HG02623 (cell line): ENCODE measurements around the gene FAM240B.

ENCODE experiments used
- ATAC-seq: cut with Tn5 transposase; IDR thresholded peaks from one replicate; pipeline ENCODE4 v1.9.1; 2021; ENCODE audit warnings: moderate library complexity; ENCODE audit not compliant: unreplicated experiment

Gene FAM240B

DNA sequence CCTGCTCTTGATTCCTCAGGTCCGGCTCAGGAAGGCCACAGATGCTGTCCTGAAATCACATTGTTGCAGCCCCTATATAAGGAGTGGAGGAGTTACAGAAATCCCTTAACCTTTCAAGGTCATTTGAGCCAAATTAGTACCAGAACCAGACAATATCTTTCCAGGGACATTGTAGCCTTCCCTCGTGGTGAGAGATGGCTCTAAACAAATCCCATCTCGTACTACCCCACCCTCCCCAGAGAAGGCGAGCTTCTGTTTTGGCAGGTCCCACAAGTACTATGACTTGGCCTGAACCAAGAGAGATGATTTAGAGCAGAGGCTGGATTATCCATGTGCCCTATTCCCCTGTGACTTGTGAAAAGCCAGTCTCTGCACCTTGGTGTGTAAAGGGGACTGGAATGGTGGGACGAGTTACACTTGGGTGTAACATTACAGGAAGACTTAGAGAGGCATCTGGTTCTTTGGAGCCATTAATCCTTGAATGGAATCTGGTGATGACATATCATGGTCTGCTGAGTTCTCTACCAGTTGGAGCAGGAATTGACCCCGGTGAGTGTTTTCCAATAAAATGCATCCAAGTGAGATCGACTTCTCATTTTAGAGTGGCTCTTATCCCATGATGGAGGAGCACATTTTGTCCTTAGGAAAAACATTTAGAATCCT lies at the start of gene FAM240B:
TSS of gene FAM240B (minus strand) at position 51 of the 663 bp plus-strand sequence. CDS start 16,134 bp downstream, outside the sequence.
- ATAC-seq = no peak

DNA sequence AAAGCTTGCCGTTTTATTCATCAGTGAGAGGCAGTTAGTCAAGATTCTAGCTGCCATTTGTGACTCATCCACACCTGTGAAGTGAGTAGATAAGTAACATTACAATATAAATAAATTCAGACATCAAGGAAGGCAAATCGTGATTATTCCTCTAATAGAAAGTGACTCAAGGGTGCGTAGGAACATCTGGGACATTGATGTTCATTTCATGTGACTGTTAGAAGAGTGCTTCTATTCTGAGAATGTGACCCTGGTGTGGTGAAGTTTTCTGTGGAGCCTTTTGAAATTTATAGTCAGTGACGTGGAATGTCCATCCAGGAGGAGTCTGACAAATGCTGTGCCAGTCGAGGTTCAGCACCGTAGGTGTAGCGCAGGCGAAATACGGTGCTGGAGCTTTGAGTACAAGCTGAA lies 48.4 kb upstream of the FAM240B start:
- no peak for ATAC-seq

DNA sequence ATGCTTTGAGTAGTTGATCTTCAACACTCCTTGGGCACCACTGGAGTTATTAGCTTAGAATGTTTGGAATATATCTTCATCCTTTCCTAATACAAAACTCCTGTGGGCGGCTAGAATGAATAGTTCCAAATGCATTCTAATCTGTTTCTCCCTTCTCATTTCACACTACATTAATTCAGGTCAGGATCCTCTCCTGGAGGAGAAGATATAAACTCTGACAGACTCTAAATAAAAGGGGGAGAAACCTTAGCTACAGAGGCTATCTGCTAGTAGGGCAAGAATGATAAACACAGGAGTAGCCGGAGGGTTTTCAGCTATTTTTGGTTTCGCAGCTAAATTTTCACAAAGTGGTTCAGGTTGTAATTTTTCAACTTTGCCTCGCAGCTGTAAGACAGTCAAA lies 45.2 kb upstream of the FAM240B start:
- ATAC-seq = no peak

DNA sequence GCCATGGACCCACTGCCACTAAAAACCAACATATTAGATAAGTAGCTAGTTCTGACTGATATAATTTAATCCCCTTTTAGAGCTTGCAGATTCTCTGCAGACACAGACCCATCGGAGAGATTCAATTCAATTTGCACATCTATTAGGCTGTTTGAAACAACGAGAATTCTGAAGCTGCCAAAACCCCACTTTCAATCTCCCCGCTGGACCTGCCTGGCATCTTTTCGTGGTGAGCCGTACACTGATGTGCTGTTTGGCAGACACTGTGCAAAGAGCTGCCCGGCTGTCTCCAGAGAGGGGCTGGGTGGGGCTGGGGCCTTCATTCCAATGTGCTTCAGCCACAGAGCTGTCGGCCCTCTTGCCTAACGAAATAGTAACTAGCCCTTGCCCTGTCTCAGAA lies 42.1 kb upstream of the FAM240B start:
- no peak for ATAC-seq

DNA sequence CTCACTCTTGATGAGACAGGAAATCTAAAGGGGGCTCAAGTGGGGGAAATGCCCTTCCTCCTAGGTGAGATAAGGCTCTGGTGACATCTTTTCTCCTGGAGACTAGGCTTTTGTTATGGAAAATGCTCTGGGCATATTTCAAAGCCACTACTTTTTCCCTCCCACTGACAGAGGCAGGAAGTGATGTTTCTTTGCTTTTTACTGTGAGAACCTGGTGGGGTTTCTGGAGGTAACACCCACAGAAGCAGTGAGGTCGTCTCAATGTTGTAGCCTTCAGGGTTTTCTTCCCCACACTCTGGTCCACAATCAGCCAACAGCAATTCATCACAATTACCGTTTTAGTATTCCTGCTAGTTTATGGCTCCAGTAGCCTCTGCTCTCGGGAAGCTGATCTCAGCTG lies 41.4 kb upstream of the FAM240B start:
- ATAC-seq = no peak

DNA sequence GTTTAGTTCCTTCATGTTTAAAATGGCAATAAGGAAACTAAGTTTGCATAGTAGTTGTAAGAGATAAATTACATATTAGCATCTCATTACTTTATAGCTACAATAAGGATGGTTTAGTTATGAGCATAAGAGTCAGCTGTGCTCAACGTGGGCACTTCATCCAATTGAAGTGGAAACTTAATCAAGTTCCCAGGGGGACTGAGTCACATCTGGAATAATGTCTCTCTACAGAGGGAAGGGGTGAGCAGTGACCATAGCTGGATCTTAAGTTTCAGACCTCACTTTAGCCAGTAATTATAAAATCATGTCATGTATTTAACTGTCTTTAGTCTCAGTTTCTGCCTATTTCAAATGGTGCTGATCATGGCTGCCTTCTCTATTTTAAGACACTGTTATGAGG lies 36.8 kb upstream of the FAM240B start:
- ATAC-seq = no peak

DNA sequence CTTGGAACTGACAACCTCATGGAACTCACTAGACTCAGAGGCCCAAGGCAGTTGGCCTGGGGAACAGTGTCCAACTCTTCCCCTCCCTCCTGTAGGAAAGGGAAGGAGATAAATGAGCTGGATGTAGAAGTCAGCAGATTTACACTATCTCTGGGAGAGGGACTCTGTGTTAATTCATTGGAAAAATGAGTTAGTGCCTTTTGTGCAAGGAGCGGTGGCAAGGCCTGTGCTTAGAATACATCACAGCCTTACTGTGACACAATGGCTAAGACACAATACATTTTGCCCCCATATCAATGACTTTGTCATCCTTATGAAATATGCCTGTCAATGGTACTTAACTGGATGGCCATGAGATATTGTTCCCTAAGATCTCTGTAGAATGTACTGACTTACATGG lies 28.0 kb upstream of the FAM240B start:
- ATAC-seq = no peak

DNA sequence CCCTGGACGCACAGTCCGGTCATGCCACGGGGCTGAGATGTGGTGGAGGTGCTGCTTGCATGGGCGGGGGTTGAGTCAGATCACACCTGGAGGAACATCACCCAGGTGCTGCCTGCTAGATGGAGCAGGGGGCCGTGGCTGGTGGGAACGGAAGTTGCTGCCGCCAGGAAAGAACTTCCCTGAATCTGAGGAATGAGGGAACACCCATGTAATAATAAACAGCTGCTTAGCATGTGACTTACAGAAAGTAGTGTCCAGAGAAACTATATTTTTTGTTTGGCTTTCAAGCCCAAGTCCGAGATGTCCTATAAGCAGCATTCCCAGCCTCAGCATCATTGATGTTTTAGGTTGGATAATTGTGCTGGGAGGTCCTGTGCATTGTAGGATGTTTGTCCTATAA lies 27.1 kb upstream of the FAM240B start:
- ATAC-seq = no peak

DNA sequence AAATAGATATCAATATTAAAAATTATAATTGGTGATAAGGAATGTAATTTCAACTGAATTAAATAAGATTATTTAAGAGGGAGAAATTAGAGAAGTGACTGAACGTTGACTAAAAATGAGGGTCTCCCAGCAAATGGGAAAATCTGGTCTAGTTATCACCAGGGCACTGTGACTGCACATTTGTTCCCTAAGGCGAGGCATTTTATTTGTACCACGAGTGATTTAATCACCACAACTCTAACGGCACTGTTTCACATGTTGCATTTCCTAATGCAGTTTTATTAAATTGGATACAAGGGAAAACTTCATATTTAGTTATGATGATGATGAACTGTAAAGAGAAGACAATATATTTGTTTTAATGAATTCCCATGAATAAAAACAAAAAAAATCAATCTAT lies 26.4 kb upstream of the FAM240B start:
- no peak for ATAC-seq

DNA sequence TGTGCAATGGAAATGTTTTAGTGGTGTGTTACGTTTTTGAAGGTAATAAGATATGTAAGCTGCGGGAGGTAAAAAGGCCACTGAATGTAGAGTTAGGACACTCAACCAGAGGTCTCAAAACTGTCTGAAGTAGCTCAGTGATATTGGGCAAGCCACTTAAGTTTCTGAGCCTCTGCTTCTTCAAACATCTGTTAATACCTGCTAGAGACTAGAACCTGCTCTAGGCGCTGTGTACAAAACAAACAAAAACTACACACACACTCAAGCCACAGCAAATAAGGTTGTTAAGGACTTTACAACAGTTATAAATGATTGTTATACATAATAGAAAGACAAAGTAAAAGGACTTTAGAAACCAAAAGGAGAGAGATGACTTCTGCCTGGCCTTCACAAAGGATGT lies 24.6 kb upstream of the FAM240B start:
- ATAC-seq = no peak

DNA sequence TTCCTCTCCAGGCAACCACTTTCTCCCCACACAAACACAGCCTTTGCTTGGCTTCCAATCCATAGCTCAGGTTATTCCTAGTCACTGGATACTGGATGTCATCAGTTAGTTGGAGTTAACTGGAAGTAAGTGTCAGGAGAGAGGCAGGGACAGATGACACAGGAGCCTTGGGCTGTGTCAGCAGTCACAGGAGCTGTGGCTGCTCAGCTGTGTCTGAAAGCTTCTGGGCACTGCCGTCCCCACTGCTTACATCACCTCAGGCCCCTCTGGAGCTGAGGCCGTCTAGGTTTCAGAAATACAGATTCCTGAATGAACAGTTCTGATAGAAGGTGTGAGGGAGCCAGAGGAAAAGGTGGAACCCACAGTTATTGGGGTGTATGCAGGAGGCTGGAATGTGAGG lies 17.3 kb upstream of the FAM240B start:
- ATAC-seq = no peak

DNA sequence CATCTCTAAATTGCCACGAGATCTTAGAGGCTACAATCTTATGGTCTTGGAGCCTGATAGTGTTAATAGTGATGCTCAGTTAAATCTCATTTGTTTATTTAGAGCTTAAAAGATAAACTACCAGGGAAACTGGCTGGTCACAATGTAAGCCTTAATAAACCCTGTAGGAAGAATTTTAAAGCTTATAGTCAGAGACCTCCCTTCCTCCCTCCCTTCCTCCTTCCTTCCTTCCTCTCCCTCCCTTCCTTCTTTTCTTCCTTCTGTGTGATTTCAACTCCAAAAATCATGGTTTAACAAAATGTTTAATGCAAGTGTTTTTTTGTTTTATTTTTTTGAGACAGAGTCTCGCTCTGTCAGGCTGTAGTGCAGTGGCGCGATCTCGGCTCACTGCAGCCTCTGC lies 14.9 kb upstream of the FAM240B start:
- ATAC-seq = no peak

DNA sequence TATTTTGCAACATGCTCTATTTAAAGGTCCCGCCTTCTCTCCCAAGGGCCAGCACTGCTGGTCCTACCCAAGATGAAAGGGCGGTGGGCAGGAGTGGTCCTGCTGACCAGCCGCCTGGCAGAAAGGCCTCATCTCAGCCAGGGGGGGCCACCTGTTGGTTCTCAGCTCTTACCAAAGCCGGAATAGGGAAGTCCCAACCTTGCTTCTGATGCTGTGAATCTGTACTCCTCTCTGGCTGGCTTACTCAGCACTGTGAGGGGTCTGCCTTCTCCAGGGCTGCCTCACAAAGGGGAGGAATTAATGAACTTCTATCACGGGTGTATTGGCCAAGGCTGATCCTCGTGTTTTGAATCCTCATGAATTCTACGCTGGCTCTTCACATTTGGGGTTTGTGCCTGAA lies 13.6 kb upstream of the FAM240B start:
- ATAC-seq = no peak

DNA sequence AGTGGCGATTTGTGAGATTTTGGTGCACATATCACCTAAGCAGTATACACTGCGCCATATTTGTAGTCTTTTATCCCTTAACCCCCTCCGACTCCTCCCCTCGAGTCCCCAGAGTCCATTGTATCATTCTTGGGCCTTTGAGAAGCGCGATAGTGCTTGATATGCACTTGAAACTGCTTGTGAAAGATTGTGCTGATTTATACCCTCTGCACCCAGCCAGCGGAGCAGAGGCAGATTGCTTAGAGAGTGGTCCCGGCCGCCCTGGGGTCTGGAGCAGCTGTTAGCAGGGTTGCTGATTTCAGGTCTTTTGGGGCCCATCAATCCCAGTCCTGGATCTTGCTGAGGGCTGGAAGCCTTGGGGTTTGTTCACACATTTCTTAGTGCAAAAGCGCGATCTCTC lies 13.0 kb upstream of the FAM240B start:
- no peak for ATAC-seq

DNA sequence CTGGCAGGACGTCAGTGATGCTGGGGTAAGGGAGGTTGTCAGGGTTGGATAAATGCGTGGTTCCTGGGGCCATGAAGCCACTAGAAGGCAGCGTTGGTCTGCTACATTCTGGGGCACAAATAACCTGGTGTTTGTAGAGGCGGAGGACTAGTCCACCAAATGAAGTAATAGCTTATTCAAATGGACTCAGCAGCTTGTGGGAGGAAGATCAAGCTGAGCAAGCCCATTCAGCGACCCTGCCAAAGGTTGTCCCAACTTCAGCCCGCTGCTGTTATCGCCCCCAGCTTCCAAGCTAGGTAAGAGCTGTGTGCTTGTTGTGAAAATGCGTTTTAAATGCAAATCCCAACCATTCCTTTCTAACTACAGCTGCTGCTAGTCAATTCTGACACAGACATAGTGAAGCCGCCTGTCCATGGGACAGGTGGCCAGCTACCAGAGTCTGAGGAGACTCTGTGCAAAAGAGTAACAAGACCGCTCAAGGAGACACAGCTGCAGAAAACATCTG lies 7.6 kb upstream of the FAM240B start:
- no peak for ATAC-seq

DNA sequence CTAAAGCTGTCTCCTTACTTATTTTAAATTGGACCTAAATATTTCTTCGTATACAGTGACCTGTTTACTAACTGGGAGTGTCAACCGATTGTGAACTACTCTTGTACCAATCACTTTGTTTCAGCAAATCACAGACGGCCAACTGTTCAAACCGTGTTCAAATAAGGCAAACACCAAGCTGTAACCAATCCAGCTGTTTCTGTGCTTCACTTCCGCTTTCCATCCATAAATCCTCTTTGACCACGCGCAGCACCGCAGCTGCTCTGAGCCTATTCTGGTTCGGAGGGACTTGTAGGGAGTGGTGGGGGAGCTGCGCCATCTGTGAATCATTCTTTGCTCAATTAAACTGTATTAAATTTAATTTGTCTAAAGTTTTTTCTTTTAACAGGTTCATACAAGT lies 4.8 kb upstream of the FAM240B start:
- ATAC-seq = no peak

DNA sequence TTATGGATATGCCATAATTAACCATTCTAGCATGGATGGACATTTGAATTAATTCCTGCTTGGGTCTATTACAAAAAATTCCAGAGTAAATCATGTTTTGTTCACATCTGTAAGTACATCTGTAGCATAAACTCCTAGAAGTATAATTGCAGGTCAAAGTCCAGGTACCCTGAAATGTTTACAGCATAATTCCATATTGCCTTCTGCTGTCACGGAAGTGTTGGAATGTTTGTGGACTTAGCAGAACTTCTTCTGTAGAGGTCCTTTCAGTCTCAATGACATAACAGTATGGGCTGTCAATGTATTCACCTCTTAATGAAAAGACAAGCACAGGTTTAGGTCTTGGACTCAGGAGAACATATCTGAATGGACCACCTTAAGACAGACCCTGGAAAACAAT lies 1.8 kb downstream of the FAM240B start:
- no peak for ATAC-seq

DNA sequence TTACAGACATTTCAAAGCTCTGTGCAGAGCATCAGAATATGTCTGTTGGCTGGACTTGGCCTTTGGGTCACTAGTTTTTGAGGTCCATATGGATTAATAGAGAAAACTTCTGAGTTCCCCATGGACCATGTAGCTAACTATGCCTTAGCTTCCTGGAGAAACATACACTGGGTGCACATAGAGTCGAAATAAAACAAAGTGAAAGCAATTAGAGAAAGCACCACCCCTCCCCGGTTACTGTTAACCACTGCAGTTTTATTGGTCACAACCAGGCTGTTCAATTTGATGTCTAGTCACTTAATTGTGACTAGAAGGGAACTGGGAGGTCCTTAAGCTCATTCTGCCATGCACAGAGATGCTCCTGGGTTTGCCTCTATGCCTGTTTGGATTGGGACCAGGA lies 4.2 kb downstream of the FAM240B start:
- no peak for ATAC-seq

DNA sequence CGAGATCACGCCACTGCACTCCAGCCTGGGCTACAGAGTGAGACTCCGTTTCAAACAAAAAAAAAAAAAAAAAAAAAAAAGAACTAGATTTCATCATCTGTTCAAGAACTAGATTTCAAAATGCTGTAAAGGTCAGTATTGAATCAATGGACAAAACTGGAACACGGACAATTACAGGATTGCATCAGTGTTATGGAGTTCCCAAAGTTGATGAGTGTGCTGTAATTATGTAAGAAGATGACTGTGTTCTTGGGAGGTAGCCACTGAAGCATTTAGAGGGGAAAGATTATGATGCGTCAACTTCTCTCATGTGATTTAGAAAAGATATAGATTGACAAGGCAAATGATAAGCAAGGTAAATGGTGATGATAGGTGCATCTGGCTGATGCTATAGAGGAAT lies 6.5 kb downstream of the FAM240B start:
- ATAC-seq = no peak

DNA sequence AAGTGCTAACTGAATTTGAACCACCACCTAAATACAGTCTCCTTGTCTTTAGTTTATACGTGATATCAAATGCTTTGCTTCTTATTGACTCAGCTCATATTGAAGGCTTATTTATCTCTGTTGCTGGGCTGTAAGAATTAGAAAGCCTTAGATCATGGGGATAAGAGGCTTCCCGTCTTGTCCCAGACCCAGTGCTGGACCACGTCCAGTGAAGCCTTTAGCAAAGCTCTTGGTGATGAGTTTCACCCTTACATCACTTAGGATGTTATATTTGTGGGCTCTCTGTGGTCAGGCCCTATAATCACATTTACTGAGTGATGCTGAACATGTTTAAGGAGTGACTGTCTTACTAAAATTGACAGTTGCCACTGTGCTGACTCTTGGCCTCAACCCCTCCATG lies 11.2 kb downstream of the FAM240B start:
- no peak for ATAC-seq

DNA sequence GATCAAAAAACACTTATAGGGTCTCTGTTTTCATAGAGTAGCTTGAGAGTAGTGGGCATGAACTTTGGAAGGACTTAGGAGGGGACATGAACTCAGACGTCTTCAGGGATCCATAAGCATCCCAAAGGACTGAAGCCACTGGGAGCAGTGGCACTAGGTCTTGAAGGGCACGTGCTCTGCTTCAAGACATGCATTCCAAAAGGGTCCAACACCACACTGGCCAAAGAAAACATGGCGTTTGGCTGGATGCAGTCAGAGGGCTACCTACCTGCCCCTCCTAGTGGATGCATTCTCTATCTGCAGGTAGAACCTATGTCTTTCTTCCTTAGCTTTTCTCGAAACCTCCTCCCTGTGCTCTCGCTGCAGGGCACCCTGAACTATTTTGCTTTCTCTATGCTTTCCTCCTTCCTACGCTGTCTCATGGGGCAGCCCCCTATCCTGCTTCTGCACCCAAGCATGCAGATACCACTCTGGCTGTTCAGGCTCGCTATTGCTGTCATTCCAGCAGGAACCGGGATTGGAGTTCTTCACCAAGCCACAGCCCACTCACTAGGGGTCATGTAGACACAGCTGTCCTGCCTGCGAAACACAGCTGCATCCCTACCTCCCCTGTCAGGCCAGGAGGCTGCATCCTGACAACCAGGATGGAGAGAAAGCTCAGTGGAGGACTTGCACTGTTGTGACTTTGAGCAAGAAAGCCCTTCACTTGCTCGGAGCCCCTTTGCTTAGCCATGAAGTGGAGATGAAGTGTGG lies 11.9 kb downstream of the FAM240B start:
- ATAC-seq = no peak

DNA sequence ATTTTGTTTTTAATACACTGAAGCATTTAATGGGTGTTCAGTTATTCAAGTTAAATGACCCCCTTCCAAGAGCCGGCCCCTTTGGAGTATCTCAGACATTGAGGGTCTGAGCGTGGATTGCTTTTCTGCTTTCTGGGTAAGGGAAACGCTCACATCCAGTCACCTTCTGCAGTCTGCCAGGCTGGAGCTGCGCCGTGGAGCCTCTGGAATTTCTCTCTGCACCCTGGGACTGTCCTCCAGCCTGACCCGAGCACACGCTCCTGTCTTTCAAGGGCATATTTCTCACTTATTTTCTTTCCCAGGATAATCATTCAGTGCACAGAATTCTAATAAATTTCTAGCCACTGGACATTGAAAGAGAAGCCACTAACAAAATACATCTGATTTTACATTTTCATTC lies 13.4 kb downstream of the FAM240B start:
- ATAC-seq = no peak

DNA sequence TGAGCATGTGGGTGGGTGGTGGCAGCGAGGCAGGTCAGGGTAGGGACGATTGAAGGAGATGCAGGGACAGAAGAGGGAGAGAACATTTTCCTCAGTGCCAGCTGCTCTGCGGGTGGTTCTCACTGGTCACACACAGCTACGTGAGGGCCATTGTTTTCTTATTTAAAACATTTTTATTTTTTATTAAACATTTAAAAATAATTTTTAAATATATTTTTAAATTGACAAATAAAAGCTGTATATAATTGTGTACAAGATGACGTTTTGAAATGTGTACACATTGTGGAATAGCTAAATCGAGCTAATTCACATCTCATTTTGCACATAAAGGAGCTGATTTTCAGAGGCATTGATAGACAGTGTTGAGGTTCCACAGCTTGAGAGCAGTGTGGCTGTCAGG lies 14.0 kb downstream of the FAM240B start:
- no peak for ATAC-seq
